HL-60/S4 (cell line): ENCODE data around the gene ATP2A3.

Experiments used
- in situ Hi-C: fragments of 300-500 bp; cut with MboI; formaldehyde crosslinking; loops from 2 replicates; pipeline ENCODE4 v1.14.3; 2022; ENCODE audit warnings: low sequenced_read_pairs

ATP2A3 gene

GRCh38 chr17:3974138-3974687, 10.0 kb upstream of the ATP2A3 start:
- in situ Hi-C loops: no loop called here

- in situ Hi-C loops: no loop called here
Observed at GRCh38 chr17:3973495-3974137, 9.4 kb upstream of the ATP2A3 start.

- in situ Hi-C loops: no loop called here
Observed at GRCh38 chr17:3972931-3973330, 8.7 kb upstream of the ATP2A3 start.

- in situ Hi-C loops: no loop called here
Observed at GRCh38 chr17:3972281-3972731, 8.1 kb upstream of the ATP2A3 start.

- in situ Hi-C loops: no loop called here
Observed at GRCh38 chr17:3970668-3971067, 6.4 kb upstream of the ATP2A3 start.

GRCh38 chr17:3969963-3970362, 5.7 kb upstream of the ATP2A3 start:
- in situ Hi-C loops: no loop called here

GRCh38 chr17:3968886-3969524, 4.8 kb upstream of the ATP2A3 start:
- in situ Hi-C loops: no loop called here

GRCh38 chr17:3968015-3968414, 3.8 kb upstream of the ATP2A3 start:
- in situ Hi-C loops: no loop called here

- in situ Hi-C loops: no loop called here
Observed at GRCh38 chr17:3966720-3967363, 2.6 kb upstream of the ATP2A3 start.

GRCh38 chr17:3965118-3965800, 1.0 kb upstream of the ATP2A3 start:
- in situ Hi-C loops: no loop called here

GRCh38 chr17:3963237-3964201, 718 bp downstream of the ATP2A3 start:
- in situ Hi-C loops: no loop called here

- in situ Hi-C loops: no loop called here
Observed at GRCh38 chr17:3962965-3963236, 1.3 kb downstream of the ATP2A3 start.

- in situ Hi-C loops: no loop called here
Observed at GRCh38 chr17:3962217-3962964, 1.8 kb downstream of the ATP2A3 start.

GRCh38 chr17:3961564-3962047, 2.6 kb downstream of the ATP2A3 start:
- in situ Hi-C loops: no loop called here

- in situ Hi-C loops: no loop called here
Observed at GRCh38 chr17:3960764-3961163, 3.5 kb downstream of the ATP2A3 start.

- in situ Hi-C loops: no loop called here
Observed at GRCh38 chr17:3959921-3960601, 4.2 kb downstream of the ATP2A3 start.

- in situ Hi-C loops: no loop called here
Observed at GRCh38 chr17:3959295-3959899, 4.8 kb downstream of the ATP2A3 start.

- in situ Hi-C loops: no loop called here
Observed at GRCh38 chr17:3957735-3958599, 6.3 kb downstream of the ATP2A3 start.
